Measurements from ENCODE around the gene PPP2R5B. TPM values are rescaled to one million over a fixed set of nuclear protein-coding genes. Genes with fewer than 3 reads are reported as not detected.

PPP2R5B gene
- total RNA-seq, 1 donor from 2014 or later: 26.9 TPM

GRCh38 chr11:64894812-64895452, 29.6 kb upstream of the PPP2R5B start:
- no peaks in the 10 kb centered on the region for H3K36me3 ChIP-seq (ENCODE audit: control insufficient read depth, insufficient read depth, low read length)
- no peaks in the 10 kb centered on the region for H3K27me3 ChIP-seq (ENCODE audit: control insufficient read depth, insufficient read depth, low read length)
- DNase-seq (ENCODE audit: low read depth): no peak
- H3K4me3 ChIP-seq (ENCODE audit: low read depth, low read length): no peak overlapping the region
- no peak for TF ChIP-seq CTCF (IDR thresholded peaks at IDR 0.05; ENCODE audit: insufficient read depth, low read length, poor library complexity, severe bottlenecking)

- H3K36me3 ChIP-seq (ENCODE audit: control insufficient read depth, insufficient read depth, low read length): no peaks in the 10 kb centered on the region
- no peak for TF ChIP-seq CTCF (IDR thresholded peaks at IDR 0.05; ENCODE audit: insufficient read depth, low read length, poor library complexity, severe bottlenecking)
- no peak for DNase-seq (ENCODE audit: low read depth)
- no peaks in the 10 kb centered on the region for H3K27me3 ChIP-seq (ENCODE audit: control insufficient read depth, insufficient read depth, low read length)
- no peak overlapping the region for H3K4me3 ChIP-seq (ENCODE audit: low read depth, low read length)
Measured at GRCh38 chr11:64896448-64897022, 28.0 kb upstream of the PPP2R5B start.

GRCh38 chr11:64897381-64898075, 27.0 kb upstream of the PPP2R5B start:
- TF ChIP-seq CTCF (IDR thresholded peaks at IDR 0.05; ENCODE audit: insufficient read depth, low read length, poor library complexity, severe bottlenecking): no peak
- Histone ChIP-seq H3K27me3 (ENCODE audit: control insufficient read depth, insufficient read depth, low read length) (no peaks in the 10 kb centered on the region), H3K36me3 (ENCODE audit: control insufficient read depth, insufficient read depth, low read length) (no peaks in the 10 kb centered on the region), H3K4me3 (ENCODE audit: low read depth, low read length) (no peak overlapping the region)
- no peak for DNase-seq (ENCODE audit: low read depth)

- H3K4me3 ChIP-seq (ENCODE audit: low read depth, low read length): no peak overlapping the region
- DNase-seq (ENCODE audit: low read depth): no peak
- TF ChIP-seq CTCF (IDR thresholded peaks at IDR 0.05; ENCODE audit: insufficient read depth, low read length, poor library complexity, severe bottlenecking): no peak
- no peaks in the 10 kb centered on the region for H3K27me3 ChIP-seq (ENCODE audit: control insufficient read depth, insufficient read depth, low read length)
- H3K36me3 ChIP-seq (ENCODE audit: control insufficient read depth, insufficient read depth, low read length): no peaks in the 10 kb centered on the region
Measured at GRCh38 chr11:64898076-64898445, 26.4 kb upstream of the PPP2R5B start.

- no peak for TF ChIP-seq CTCF (IDR thresholded peaks at IDR 0.05; ENCODE audit: insufficient read depth, low read length, poor library complexity, severe bottlenecking)
- Histone ChIP-seq H3K36me3 (ENCODE audit: control insufficient read depth, insufficient read depth, low read length) (no peaks in the 10 kb centered on the region), H3K27me3 (ENCODE audit: control insufficient read depth, insufficient read depth, low read length) (no peaks in the 10 kb centered on the region), H3K4me3 (ENCODE audit: low read depth, low read length) (no peak overlapping the region)
- no peak for DNase-seq (ENCODE audit: low read depth)
Measured at GRCh38 chr11:64898541-64898940, 25.9 kb upstream of the PPP2R5B start.
